Occipital lobe (tissue), 2 donors: ENCODE results near the gene MPP3. TPM values are rescaled to one million over a fixed set of nuclear protein-coding genes. Genes with fewer than 3 reads are reported as not detected.
A peak's percentile ranks its signal among the peaks of the same experiment; 100 is the strongest.
"Not testable (repeated sequence)": the region's sequence is repeated elsewhere in the genome, so short reads cannot be mapped to it uniquely, and the experiment has no call there.

Experiments used
- DNase-seq: peaks from one replicate; lab custom pipeline; 2025; lab: John Stamatoyannopoulos, UW
- total RNA-seq: library from RNA; depleted of rRNA; stranded (reverse); fragments of >200 nt; gene quantifications from one replicate; pipeline ENCODE4 v1.2.3, GENCODE V29; 2014

The MPP3 gene, protein sequence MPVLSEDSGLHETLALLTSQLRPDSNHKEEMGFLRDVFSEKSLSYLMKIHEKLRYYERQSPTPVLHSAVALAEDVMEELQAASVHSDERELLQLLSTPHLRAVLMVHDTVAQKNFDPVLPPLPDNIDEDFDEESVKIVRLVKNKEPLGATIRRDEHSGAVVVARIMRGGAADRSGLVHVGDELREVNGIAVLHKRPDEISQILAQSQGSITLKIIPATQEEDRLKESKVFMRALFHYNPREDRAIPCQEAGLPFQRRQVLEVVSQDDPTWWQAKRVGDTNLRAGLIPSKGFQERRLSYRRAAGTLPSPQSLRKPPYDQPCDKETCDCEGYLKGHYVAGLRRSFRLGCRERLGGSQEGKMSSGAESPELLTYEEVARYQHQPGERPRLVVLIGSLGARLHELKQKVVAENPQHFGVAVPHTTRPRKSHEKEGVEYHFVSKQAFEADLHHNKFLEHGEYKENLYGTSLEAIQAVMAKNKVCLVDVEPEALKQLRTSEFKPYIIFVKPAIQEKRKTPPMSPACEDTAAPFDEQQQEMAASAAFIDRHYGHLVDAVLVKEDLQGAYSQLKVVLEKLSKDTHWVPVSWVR
- total RNA-seq: 27.1 TPM

GRCh38 chr17:43832976-43833829 lies at the start of gene MPP3:
Gene MPP3, minus strand, starts transcription at chr17:43833146. Its CDS starts 1,240 bp downstream, at chr17:43831906.
- no peak for DNase-seq

DNA sequence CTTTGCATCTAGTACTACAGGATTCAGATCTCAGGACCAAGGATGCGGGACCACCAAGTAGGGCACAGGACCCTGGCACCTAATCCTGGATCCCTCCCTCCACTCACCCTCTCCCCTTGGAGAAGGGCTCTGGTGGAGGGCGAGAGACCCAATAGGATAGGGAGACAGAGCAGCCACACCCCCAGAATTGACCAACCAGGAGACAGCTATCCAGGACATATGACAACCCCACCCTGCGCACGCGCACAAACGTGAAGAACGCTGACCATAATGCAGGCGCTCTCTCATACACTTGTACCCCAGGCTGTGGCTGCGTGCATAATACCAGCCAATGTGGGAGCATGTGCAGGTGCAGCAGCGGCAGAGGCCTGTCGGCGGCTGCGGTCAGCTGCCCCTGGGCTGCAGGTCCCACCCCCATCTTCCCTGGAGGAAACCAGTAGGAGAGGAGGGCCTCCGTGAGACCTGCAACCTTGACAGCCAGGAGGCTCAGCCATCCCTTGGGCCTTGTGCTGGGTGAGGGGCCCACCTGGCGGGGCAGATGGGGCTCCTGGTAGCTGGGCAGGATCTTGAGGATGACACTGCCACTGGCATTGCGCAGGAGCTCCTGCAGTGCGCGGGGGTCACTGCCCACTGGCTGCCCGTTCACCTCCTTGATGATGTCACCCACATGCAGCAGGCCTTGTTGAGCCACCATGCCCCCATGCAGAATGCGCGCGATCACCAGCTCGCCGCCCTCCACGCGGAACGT lies 49.0 kb upstream of the MPP3 start:
- DNase-seq: no peak

- no peak for DNase-seq
These were observed 48.2 kb upstream of the MPP3 start for GRCh38 chr17:43881181-43881580.

DNA sequence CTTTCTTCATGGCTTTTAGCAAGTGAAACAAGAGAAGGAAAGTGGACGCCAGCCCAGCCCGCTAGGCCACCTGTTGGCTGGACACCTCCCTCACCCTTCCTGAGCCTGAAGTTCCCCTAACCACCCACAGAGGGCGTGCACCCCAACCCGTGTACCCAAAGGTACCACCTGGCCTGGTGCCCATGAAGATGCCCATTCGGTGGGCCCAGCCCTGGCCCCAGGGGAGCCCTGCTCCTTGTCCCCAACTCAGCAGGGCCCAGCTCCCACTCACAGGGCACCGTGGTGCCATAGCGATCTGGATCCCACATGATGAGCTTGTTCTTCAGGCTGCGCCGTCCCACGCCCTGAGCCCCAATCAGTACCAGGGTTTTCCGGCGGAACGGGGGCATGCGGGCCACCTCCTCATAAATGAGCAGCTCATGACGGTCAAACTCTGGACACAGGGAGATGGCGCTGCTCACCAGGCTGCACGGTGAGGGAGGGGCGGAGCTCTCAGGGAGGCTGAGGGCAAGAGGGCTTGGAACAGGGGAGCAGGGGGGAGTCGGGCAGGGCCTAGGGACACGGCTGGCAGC lies 47.6 kb upstream of the MPP3 start:
- DNase-seq: no peak

DNA sequence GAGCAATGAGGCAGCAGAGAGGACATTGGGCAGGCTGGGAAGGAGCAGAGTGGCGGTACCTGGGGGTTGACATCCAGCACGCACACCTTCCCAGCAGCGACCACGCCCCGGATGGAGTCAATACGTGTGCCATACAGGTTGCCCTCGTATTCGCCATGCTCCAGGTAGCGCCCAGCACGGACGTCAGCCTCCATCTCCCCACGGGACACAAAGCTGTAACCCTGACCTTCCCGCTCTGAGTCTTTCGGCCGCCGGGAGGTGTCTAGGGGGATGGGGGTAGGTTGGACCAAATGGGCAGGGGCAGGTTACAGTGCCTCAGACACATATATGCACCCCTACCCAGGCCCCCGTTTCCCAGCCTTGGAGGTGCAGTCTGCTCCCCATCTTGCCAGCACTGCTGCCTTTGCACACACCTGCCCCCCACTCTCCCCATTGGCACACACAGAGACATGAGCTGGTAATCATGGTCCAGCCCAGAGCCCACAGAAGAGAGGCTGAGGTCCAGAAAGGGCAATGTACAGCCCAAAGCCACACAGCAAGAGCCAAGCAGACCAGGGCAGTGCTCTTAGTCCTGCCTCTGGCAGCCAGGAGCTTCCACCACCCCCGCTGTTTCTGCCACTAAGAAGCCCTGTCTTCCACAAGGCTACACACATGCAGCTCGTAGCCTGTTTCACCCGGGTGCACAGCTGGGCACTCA lies 46.9 kb upstream of the MPP3 start:
- no peak for DNase-seq

DNA sequence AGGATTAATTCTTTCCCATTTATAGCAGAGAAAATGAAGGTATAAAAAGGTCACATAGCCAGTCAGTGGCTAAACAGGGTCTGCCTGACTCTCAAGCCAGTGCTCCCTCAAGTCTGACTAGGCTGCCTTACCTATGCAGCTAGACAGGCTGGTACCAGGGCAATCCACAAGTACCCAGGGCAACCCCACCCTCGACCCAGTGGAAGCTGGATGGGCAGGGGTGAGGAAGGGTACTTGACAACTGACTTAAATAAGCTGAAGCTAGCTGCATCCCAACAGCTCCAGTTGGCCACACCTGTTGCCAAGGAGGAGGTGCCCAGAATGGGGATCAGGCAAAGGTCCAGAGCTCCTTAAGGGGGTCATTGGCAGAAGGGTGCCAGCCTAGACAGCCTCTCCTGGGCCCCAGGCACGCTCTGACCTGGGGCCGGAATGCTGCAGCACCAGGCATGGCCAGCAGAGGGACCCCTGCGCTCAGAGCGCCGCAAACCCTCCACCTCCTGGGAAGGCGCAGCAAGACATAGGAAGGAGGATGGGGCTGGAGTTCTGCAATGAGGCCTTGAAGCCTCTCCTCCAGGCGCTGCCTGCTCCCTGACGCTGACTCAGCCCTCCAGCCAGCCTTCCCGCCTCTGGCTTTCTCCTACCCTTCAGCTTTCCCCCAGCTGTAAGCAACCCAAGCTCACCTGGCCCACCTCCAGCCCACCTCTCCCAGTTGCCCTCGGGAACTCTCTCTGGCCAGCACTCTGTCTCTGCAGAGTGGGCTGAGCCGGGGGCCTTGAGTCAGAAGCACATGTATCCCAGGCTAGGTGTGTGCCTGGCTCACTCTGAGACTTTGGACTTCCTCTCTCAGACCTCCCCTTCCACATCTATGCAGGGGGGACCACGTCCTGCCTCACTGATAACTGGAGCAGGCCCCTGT lies 45.6 kb upstream of the MPP3 start:
- peak; percentile 14 for DNase-seq

DNA sequence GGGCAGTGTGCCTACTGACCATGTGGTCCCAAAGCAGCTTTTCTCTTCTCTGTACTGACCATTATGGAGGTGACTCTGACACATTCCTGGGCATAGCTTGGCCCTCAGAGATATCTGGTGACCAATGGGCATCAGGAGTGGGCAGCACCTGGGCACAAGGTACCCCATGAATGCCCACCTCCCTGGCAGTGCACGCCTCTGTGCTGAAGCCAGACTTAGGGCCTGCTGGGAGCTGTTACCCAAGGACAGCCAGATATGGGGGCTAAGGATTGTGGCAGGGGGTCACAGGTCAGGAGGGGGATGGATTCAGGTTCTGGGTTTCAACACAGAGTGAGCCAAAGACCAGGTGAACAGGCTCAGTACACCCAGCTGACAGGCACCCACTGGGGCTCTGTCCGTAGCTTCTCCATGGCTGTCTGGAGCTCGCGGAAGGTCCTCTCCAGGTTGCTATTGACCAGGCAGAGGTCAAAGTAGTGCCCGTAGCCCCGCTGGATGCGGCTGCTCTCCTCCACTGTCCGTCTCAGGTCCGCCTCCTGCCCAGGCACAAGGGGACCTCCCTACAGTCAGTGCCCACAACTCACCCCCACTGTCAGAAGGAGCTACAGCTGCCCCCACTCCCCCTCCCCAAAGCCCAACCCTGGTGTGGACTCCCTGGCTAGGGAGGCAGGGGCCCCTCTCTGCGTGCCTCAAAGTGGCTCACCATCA lies 44.7 kb upstream of the MPP3 start:
- DNase-seq: no peak

GRCh38 chr17:43877031-43877430 lies 44.1 kb upstream of the MPP3 start:
- no peak for DNase-seq

GRCh38 chr17:43875476-43876147 lies 42.7 kb upstream of the MPP3 start:
- no peak for DNase-seq

- DNase-seq: no peak
These were observed 41.3 kb upstream of the MPP3 start for GRCh38 chr17:43874293-43874692.

DNA sequence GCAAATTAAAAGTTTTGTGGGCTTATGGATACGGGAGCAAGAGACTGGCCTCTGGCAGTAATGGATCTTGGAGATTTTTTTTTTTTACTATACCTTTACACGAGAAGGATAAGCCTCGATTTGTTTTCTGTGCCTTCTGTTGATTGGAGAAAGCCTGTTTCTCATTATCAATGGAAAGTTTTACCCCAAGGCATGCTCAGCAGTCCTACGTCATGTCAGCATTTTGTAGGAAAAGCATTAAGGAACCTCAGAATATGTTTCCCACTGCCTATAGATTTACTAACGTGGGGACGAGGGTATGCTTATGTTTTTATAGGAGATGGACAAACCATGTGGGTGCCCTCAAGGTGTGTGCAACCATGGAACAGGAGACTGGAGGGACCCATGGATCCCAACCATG lies 40.9 kb upstream of the MPP3 start:
- no peak for DNase-seq

DNA sequence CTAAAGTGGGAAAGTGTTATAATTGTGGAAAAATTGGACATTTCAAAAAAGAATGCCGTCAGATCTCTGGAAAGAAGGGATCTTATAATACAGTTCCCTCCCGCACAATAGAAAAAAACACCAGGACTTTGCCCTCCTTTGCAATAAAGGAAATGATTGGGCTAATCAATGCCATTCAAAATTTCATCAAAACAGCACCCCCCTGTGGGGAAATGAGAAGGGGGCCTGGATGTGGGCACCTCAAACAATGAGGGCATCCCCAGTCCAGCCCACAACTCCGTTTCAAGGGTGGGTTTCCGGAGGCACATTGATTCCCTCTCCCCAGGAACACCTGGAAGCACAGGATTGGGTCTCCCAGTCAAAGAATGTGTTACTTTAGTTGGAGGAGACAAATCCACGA lies 40.1 kb upstream of the MPP3 start:
- no peak for DNase-seq

- no peak for DNase-seq
These were observed 39.2 kb upstream of the MPP3 start for GRCh38 chr17:43871946-43872690.

- DNase-seq: not testable (repeated sequence)
These were observed 36.1 kb upstream of the MPP3 start for GRCh38 chr17:43869031-43869430.

DNA sequence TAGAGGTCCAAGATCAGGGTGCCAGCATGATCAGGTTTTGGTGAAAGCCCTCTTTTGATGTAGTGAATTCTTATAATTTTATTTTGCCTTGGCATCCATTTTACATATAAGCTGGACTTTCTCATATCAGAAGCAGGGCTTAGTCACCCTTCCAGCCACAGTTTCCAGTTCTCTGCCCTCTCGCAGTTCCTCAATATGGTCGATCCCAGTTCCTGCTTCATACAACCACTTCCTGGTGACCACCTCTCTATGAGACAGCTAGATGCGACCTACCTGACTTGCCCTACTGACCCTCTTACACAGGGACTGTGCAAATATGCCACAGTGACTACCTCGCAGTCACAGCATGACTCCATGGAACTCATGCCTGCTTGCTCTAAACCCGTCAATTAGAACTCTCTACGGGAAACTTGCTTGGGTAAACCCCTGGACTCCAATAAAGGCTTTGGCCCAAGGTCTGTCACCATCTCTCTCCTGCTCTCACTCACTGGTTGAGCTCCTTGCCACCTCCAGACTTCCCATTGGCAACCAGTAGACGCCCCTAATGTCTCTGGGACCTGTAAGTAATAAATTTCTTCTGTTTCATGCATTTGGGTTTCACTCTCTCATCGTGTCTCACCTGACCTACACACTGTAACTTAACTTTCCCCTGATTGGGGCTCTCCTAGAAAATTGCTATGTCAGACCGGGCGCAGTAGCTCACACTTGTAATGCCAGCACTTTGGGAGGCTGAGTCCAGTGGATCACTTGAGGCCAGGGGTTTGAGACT lies 35.5 kb upstream of the MPP3 start:
- no peak for DNase-seq

DNA sequence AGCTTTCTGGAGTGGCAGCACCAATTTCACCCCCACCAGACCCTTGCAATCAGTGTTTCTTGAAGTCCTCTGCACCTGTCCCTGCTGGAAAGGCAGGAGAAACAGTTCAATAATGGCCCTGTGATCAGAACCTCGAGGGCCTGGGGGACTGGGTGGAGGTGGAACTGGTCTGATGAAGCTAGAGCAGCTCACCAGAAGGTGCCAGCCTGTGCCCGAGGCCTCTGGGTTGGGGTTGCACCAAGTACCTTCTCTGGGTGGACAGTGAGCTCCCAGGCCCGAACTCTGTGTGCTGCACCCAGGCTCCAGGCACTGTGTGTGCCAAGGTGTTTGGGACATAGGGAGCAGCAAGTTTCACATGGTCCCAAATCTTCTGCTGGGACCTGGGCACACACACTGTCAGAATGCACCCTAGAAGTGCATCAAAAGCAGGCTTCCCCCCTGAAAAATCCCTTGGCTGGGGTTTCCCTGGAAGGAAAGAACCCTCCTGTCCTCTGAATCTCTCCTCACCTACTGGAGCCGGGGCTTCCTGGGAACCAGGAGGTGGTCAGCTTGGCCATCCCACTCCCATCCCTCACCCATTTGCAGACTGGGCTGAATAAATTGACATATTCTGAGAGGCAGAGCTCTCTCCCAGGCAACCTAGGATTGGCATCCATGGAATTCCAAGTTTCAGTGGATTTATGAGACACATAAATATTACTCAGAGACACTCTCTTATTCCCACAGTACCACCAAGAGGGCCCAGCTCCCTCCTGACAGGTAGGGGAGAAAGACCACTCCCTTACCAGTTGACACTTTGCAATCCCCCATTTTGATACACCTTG lies 31.4 kb upstream of the MPP3 start:
- no peak for DNase-seq
